Nephron progenitor cell (in vitro differentiated cells): ENCODE results near the gene CSF3R.

ENCODE experiments used
- DNase-seq: peaks from one replicate; pipeline ENCODE4 v3.0.0; 2021
- H3K27ac Mint-ChIP-seq: 2 replicates; pipeline ENCODE4 v1.8.0; 2021; ENCODE audit warnings: mild to moderate bottlenecking, moderate library complexity, mixed read lengths
- H3K27me3 Mint-ChIP-seq: 2 replicates; pipeline ENCODE4 v1.8.0; 2021; ENCODE audit warnings: mild to moderate bottlenecking, low read depth, mixed read lengths; ENCODE audit not compliant: poor library complexity
- H3K36me3 Mint-ChIP-seq: 2 replicates; pipeline ENCODE4 v1.8.0; 2021; ENCODE audit warnings: low read depth, mixed read lengths
- H3K4me1 Mint-ChIP-seq: 2 replicates; pipeline ENCODE4 v1.8.0; 2021; ENCODE audit warnings: mixed read lengths
- H3K4me3 Mint-ChIP-seq: 2 replicates; pipeline ENCODE4 v1.8.0; 2021; ENCODE audit warnings: mild to moderate bottlenecking, moderate library complexity, mixed read lengths
- H3K9me3 Mint-ChIP-seq: 2 replicates; pipeline ENCODE4 v1.8.0; 2021; ENCODE audit warnings: mild to moderate bottlenecking, moderate library complexity, mixed read lengths
- CTCF ChIP-seq: fragments of 200-600 bp; sonication (generic); IDR thresholded peaks from 2 replicates; pipeline ENCODE4 v1.5.0; 2021; ENCODE audit warnings: antibody characterized with exemption

CSF3R gene

GRCh38 chr1:36528361-36529349 is 45.9 kb upstream of the CSF3R start:
- H3K4me3 Mint-ChIP-seq, result no peak overlapping the region
- peaks cover 8% of the 10 kb centered on the region for H3K9me3 Mint-ChIP-seq
- TF ChIP-seq CTCF, result no peak
- no peak for DNase-seq
- H3K27me3 Mint-ChIP-seq, result peaks cover 7% of the 10 kb centered on the region
- no peak overlapping the region for H3K27ac Mint-ChIP-seq
- no peaks in the 10 kb centered on the region for H3K4me1 Mint-ChIP-seq
- H3K36me3 Mint-ChIP-seq, result no peaks in the 10 kb centered on the region

GRCh38 chr1:36525166-36525565 is 42.5 kb upstream of the CSF3R start:
- no peaks in the 10 kb centered on the region for H3K36me3 Mint-ChIP-seq
- H3K4me1 Mint-ChIP-seq, result peaks cover 11% of the 10 kb centered on the region
- no peak for DNase-seq
- no peak overlapping the region for H3K4me3 Mint-ChIP-seq
- H3K27me3 Mint-ChIP-seq, result peaks cover 16% of the 10 kb centered on the region
- no peak for TF ChIP-seq CTCF
- no peak overlapping the region for H3K27ac Mint-ChIP-seq
- H3K9me3 Mint-ChIP-seq, result no peaks in the 10 kb centered on the region

GRCh38 chr1:36524359-36525062 is 41.8 kb upstream of the CSF3R start:
- TF ChIP-seq CTCF, result no peak
- DNase-seq, result no peak
- Mint-ChIP-seq H3K4me1 (peaks cover 17% of the 10 kb centered on the region), H3K27me3 (peaks cover 16% of the 10 kb centered on the region), H3K36me3 (no peaks in the 10 kb centered on the region), H3K9me3 (no peaks in the 10 kb centered on the region), H3K27ac (no peak overlapping the region), H3K4me3 (no peak overlapping the region)

GRCh38 chr1:36523850-36524249 is 41.1 kb upstream of the CSF3R start:
- Mint-ChIP-seq H3K4me1 (peaks cover 24% of the 10 kb centered on the region), H3K27ac (no peak overlapping the region), H3K27me3 (peaks cover 16% of the 10 kb centered on the region), H3K36me3 (no peaks in the 10 kb centered on the region), H3K9me3 (no peaks in the 10 kb centered on the region), H3K4me3 (no peak overlapping the region)
- TF ChIP-seq CTCF, result no peak
- no peak for DNase-seq

- peak overlapping the region; percentile 68 for H3K27ac Mint-ChIP-seq
- H3K4me1 Mint-ChIP-seq, result peaks cover 31% of the 10 kb centered on the region
- H3K36me3 Mint-ChIP-seq, result no peaks in the 10 kb centered on the region
- DNase-seq, result no peak
- no peak overlapping the region for H3K4me3 Mint-ChIP-seq
- no peak for TF ChIP-seq CTCF
- no peaks in the 10 kb centered on the region for H3K9me3 Mint-ChIP-seq
- peaks cover 12% of the 10 kb centered on the region for H3K27me3 Mint-ChIP-seq
These were observed 40.5 kb upstream of the CSF3R start for GRCh38 chr1:36523230-36523495.
